ENCODE measurements around the gene HIBADH.
"Not testable (repeated sequence)": the region's sequence is repeated elsewhere in the genome, so short reads cannot be mapped to it uniquely, and the experiment has no call there.

HIBADH gene

DNA sequence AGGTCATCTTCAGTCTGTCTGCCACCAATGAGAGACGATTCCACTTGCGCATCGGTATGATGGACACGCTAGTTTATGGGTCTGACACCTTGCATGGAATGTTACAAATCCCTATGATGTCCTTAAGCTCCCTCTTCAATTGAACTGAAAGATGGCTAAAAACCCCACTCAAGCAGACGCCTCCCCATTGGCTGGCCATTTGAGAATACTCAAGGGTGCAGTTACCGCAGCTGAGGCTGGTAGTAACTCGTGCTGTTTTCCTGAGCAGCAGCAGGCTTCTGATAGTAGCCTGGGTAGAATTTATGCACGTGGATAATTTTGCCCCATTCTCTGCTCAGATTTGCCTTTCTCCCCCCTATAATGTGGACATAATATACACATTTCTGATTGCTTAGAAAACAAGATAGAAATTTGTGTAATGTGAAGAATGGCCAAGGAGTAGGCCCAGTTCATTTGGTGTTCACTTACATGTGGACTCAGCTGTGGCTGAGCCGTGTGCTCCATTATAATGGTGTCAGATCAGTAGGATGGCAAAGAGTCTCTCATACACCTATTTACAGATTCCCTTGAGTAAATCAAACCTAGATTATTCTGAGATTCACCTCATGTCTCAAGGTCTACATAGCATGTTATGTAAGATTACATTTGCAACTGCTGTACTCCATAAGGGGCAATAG is 142.8 kb downstream of the HIBADH start:
- Histone ChIP-seq H3K4me1 (ENCODE audit: control insufficient read depth in 2 of 2, insufficient read depth in 2 of 2, low read length in 2 of 2) (no peaks in the 10 kb centered on the region), H3K4me3 (ENCODE audit: low read length in 2 of 2) (no peak overlapping the region), H3K36me3 (ENCODE audit: control insufficient read depth in 2 of 2, insufficient read depth in 2 of 2, low read length in 2 of 2) (no peaks in the 10 kb centered on the region), H3K27ac (ENCODE audit: low read depth in 2 of 2, low read length in 2 of 2) (no peak overlapping the region), H3K9ac (ENCODE audit: low read depth in 1 of 2, low read length in 2 of 2) (no peak overlapping the region), H3K9me3 (ENCODE audit: control insufficient read depth in 2 of 2, low read length in 2 of 2) (no peaks in the 10 kb centered on the region), H3K27me3 (ENCODE audit: control insufficient read depth in 2 of 2, insufficient read depth in 2 of 2, low read length in 2 of 2) (no peaks in the 10 kb centered on the region)

DNA sequence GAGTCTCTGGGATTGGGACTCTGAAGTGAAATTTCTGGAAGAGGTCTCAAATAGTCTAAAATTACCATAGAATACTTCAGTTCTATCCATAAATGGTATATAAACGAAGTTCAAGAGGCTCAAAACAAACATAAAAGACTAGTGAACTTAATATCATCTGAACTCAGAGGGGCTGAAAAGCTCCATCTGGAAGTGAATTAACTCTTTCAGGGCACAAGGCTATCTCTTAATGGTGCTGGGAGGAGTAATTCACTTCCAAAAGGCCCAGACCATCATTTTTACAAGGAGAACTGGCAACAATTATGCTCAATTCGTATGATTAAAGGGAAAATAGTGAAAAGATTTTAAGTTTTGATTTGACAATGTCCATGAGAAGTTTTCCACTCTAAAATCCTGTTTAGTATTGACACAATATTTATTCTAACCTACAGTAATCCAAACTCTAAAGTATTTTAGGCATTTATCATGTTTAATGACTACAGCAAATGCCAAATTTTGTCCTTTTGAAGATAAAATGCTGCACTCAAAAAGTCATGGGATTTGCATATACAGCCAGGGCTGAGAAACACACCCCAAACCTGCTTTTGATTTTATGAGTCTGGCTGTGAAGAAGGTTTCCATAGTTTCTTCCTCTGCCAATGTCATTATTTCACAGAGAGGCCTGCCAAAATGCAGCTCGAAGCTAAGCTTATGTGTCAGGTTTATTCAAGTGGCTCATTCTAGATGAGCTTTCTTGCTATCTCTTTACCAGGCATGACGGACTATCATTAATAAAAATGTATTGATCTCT is 143.9 kb downstream of the HIBADH start:
- Histone ChIP-seq H3K9ac (ENCODE audit: low read depth in 1 of 2, low read length in 2 of 2) (no peak overlapping the region), H3K27ac (ENCODE audit: low read depth in 2 of 2, low read length in 2 of 2) (no peak overlapping the region), H3K4me1 (ENCODE audit: control insufficient read depth in 2 of 2, insufficient read depth in 2 of 2, low read length in 2 of 2) (no peaks in the 10 kb centered on the region)

DNA sequence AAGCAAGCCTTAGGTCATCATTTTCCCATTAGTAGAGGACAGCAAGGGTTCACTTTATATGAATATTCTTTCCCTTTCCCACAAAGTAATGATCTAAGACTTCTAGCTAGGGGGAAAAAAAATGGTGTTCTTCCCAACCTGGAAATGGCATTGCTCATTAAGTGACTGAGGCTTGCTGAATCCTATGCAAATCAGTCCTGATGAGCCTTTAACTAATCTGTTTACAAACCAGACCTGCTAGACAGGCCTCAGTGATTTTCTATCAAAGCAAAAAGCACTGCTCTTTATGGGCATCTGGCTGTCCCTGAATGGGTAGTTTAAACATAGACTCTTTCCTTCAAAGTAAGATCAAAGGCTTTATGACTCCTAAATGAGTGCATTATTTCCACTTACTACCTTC is 146.3 kb downstream of the HIBADH start:
- H3K4me3 ChIP-seq (ENCODE audit: low read length in 2 of 2): no peak overlapping the region
- H3K9ac ChIP-seq (ENCODE audit: low read depth in 1 of 2, low read length in 2 of 2): no peak overlapping the region
- H3K27me3 ChIP-seq (ENCODE audit: control insufficient read depth in 2 of 2, insufficient read depth in 2 of 2, low read length in 2 of 2): no peaks in the 10 kb centered on the region
- H3K27ac ChIP-seq (ENCODE audit: low read depth in 2 of 2, low read length in 2 of 2): no peak overlapping the region
- H3K9me3 ChIP-seq (ENCODE audit: control insufficient read depth in 2 of 2, low read length in 2 of 2): no peaks in the 10 kb centered on the region
- H3K4me1 ChIP-seq (ENCODE audit: control insufficient read depth in 2 of 2, insufficient read depth in 2 of 2, low read length in 2 of 2): no peaks in the 10 kb centered on the region
- no peaks in the 10 kb centered on the region for H3K36me3 ChIP-seq (ENCODE audit: control insufficient read depth in 2 of 2, insufficient read depth in 2 of 2, low read length in 2 of 2)

More for the DNA sequence above, 143.9 kb downstream of the HIBADH start:
- Histone ChIP-seq H3K36me3 (ENCODE audit: control insufficient read depth in 2 of 2, insufficient read depth in 2 of 2, low read length in 2 of 2) (no peaks in the 10 kb centered on the region), H3K9me3 (ENCODE audit: control insufficient read depth in 2 of 2, low read length in 2 of 2) (no peaks in the 10 kb centered on the region), H3K27me3 (ENCODE audit: control insufficient read depth in 2 of 2, insufficient read depth in 2 of 2, low read length in 2 of 2) (no peaks in the 10 kb centered on the region), H3K4me3 (ENCODE audit: low read length in 2 of 2) (no peak overlapping the region)

DNA sequence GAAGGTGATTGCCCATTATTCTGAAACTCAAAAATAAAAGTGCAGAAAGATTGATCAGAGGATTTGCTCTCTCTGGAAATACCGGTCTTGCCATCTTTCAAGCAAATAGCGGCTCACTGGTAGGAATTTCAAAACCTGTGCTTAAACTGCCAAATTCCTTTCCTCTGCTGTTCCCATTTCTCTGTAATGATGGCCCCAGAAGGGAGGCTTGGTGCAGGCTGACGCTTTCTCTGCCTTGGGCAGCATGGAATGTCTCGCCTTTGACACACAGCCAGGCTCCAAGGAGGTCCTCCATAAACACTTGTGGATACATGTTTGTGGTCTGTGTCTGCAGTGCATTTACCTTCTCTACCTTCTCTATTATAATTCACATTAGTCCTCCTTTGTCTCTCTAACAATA is 146.8 kb downstream of the HIBADH start:
- Histone ChIP-seq H3K27ac (ENCODE audit: low read depth in 2 of 2, low read length in 2 of 2) (no peak overlapping the region), H3K27me3 (ENCODE audit: control insufficient read depth in 2 of 2, insufficient read depth in 2 of 2, low read length in 2 of 2) (no peaks in the 10 kb centered on the region), H3K9me3 (ENCODE audit: control insufficient read depth in 2 of 2, low read length in 2 of 2) (no peaks in the 10 kb centered on the region), H3K36me3 (ENCODE audit: control insufficient read depth in 2 of 2, insufficient read depth in 2 of 2, low read length in 2 of 2) (no peaks in the 10 kb centered on the region), H3K4me3 (ENCODE audit: low read length in 2 of 2) (no peak overlapping the region), H3K4me1 (ENCODE audit: control insufficient read depth in 2 of 2, insufficient read depth in 2 of 2, low read length in 2 of 2) (no peaks in the 10 kb centered on the region), H3K9ac (ENCODE audit: low read depth in 1 of 2, low read length in 2 of 2) (no peak overlapping the region)

DNA sequence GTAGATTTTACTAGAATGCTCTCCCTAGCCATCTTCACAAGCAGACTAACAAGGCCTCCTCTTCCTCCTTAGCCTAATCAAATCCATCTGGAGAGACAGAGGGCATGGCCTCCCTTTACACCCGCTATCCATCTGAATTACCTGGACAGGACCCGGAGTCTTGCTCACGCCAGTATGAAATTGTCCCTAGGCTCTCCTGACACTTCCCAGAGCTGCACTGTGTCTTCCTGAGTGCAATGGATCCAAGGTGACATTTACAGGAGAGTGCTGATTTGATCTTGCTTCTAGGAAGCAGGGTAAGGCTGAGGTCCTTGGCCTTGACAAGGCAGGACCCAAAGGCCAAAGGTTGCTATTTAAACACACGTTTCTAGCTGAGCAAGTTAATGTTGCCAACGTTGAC is 147.8 kb downstream of the HIBADH start:
- no peaks in the 10 kb centered on the region for H3K9me3 ChIP-seq (ENCODE audit: control insufficient read depth in 2 of 2, low read length in 2 of 2)
- no peaks in the 10 kb centered on the region for H3K36me3 ChIP-seq (ENCODE audit: control insufficient read depth in 2 of 2, insufficient read depth in 2 of 2, low read length in 2 of 2)
- no peak overlapping the region for H3K27ac ChIP-seq (ENCODE audit: low read depth in 2 of 2, low read length in 2 of 2)
- H3K9ac ChIP-seq (ENCODE audit: low read depth in 1 of 2, low read length in 2 of 2): no peak overlapping the region
- H3K4me3 ChIP-seq (ENCODE audit: low read length in 2 of 2): no peak overlapping the region
- no peaks in the 10 kb centered on the region for H3K27me3 ChIP-seq (ENCODE audit: control insufficient read depth in 2 of 2, insufficient read depth in 2 of 2, low read length in 2 of 2)
- H3K4me1 ChIP-seq (ENCODE audit: control insufficient read depth in 2 of 2, insufficient read depth in 2 of 2, low read length in 2 of 2): no peaks in the 10 kb centered on the region

DNA sequence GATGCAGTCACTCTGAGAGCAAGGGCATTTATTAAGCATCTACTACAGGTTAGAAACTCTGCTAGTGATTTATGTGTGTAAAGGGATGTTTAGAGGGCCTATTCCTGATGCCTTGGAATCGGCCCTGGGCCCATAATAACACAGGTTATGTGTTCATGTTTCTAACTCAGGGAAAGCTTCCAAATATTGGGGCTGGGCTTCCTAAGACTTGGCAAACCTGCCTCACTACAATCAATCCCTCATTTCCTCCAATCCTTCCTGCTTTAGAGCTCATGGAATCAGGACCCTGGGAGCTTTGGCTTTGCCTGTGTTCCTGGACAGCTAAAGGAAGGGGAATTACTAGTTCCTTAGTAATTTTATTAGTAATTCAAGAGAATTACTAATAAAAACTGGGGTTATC is 148.8 kb downstream of the HIBADH start:
- Histone ChIP-seq H3K36me3 (ENCODE audit: control insufficient read depth in 2 of 2, insufficient read depth in 2 of 2, low read length in 2 of 2) (no peaks in the 10 kb centered on the region), H3K27ac (ENCODE audit: low read depth in 2 of 2, low read length in 2 of 2) (no peak overlapping the region), H3K4me1 (ENCODE audit: control insufficient read depth in 2 of 2, insufficient read depth in 2 of 2, low read length in 2 of 2) (no peaks in the 10 kb centered on the region)

DNA sequence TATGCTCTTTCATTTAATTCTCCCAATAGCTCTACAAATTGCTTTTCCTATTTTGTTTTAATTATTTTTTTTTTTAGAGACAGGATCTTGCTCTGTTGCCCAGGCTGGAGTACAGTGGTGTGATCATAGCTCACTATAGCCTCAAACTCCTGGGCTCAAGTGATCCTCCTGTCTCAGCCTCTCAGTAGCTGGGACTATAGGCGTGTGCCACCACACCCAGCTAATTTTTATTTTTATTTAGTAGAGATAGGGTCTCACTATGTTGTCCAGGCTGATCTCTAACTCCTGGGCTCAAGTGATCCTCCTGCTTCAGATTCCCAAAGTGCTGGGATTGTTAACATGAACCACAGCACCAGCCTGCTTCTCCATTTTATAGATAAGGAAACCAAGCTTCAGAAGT is 151.3 kb downstream of the HIBADH start:
- H3K36me3 ChIP-seq (ENCODE audit: control insufficient read depth in 2 of 2, insufficient read depth in 2 of 2, low read length in 2 of 2); H3K9me3 ChIP-seq (ENCODE audit: control insufficient read depth in 2 of 2, low read length in 2 of 2); H3K4me1 ChIP-seq (ENCODE audit: control insufficient read depth in 2 of 2, insufficient read depth in 2 of 2, low read length in 2 of 2); H3K4me3 ChIP-seq (ENCODE audit: low read length in 2 of 2); H3K27me3 ChIP-seq (ENCODE audit: control insufficient read depth in 2 of 2, insufficient read depth in 2 of 2, low read length in 2 of 2); H3K27ac ChIP-seq (ENCODE audit: low read depth in 2 of 2, low read length in 2 of 2); H3K9ac ChIP-seq (ENCODE audit: low read depth in 1 of 2, low read length in 2 of 2): not testable (repeated sequence)

More for the DNA sequence above, 148.8 kb downstream of the HIBADH start:
- no peak overlapping the region for H3K9ac ChIP-seq (ENCODE audit: low read depth in 1 of 2, low read length in 2 of 2)
- H3K4me3 ChIP-seq (ENCODE audit: low read length in 2 of 2): no peak overlapping the region
- H3K27me3 ChIP-seq (ENCODE audit: control insufficient read depth in 2 of 2, insufficient read depth in 2 of 2, low read length in 2 of 2): no peaks in the 10 kb centered on the region
- no peaks in the 10 kb centered on the region for H3K9me3 ChIP-seq (ENCODE audit: control insufficient read depth in 2 of 2, low read length in 2 of 2)

DNA sequence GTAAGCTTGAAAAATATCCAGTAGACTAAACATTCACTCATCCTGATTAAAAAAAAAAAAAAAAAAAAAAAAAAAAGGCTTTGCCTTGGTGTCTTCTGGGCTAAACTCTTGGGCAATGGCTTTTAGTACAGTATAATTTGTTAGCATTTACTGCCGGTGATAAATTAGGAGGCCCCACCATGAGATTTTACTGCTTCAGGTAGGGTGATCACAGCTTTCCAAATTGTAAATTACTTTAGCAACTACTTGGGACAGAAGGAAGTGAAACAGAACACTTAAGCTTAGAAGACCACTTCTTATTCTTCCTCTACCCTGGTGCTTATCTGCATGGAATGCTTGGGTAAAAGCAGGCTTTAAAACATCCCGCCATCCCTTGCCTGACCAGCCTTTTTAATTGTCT is 152.1 kb downstream of the HIBADH start:
- Histone ChIP-seq H3K27me3 (ENCODE audit: control insufficient read depth in 2 of 2, insufficient read depth in 2 of 2, low read length in 2 of 2) (no peaks in the 10 kb centered on the region), H3K9ac (ENCODE audit: low read depth in 1 of 2, low read length in 2 of 2) (no peak overlapping the region), H3K27ac (ENCODE audit: low read depth in 2 of 2, low read length in 2 of 2) (no peak overlapping the region), H3K4me3 (ENCODE audit: low read length in 2 of 2) (no peak overlapping the region), H3K9me3 (ENCODE audit: control insufficient read depth in 2 of 2, low read length in 2 of 2) (no peaks in the 10 kb centered on the region), H3K4me1 (ENCODE audit: control insufficient read depth in 2 of 2, insufficient read depth in 2 of 2, low read length in 2 of 2) (no peaks in the 10 kb centered on the region), H3K36me3 (ENCODE audit: control insufficient read depth in 2 of 2, insufficient read depth in 2 of 2, low read length in 2 of 2) (no peaks in the 10 kb centered on the region)

DNA sequence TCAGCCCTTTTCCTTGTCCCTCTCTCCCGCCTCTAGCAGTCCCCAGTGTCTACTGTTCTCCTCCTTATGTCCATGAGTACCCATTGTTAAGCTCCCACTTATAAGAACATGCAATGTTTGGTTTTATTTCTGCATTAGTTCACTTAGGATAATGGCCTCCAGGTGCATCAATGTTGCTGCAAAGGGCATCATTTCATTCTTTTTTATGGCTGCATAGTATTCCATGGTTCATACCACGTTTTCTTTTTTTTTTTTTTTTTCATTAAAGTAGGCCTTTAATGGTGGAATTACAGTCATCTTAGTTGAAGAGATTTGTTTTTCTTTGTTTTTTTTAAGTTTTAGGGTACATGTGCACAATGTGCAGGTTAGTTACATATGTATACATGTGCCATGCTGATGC is 160.8 kb downstream of the HIBADH start:
- not testable (repeated sequence) for H3K27me3 ChIP-seq (ENCODE audit: control insufficient read depth in 2 of 2, insufficient read depth in 2 of 2, low read length in 2 of 2); H3K36me3 ChIP-seq (ENCODE audit: control insufficient read depth in 2 of 2, insufficient read depth in 2 of 2, low read length in 2 of 2); H3K4me3 ChIP-seq (ENCODE audit: low read length in 2 of 2); H3K4me1 ChIP-seq (ENCODE audit: control insufficient read depth in 2 of 2, insufficient read depth in 2 of 2, low read length in 2 of 2); H3K9ac ChIP-seq (ENCODE audit: low read depth in 1 of 2, low read length in 2 of 2); H3K27ac ChIP-seq (ENCODE audit: low read depth in 2 of 2, low read length in 2 of 2); H3K9me3 ChIP-seq (ENCODE audit: control insufficient read depth in 2 of 2, low read length in 2 of 2)

DNA sequence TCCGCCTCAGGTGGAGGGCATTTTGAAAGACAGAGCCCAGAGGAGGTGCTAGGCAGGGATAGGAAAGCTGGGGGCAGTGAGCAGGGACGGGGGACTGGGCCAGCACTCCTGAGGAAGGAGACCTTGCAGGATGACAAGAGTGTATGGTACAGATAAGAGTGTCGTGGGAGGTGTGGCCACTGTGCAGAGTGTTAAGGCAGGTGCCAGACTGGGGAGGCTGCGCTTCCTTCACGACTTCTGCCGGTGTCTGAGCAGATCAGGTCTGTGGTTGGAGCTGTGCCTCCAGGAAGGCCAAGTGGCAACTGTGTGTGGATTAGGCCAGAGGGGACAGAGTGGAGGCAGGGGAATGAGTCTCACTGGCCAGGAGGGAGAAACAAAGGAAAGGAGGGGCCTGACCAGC is 161.7 kb downstream of the HIBADH start:
- Histone ChIP-seq H3K4me3 (ENCODE audit: low read length in 2 of 2) (no peak overlapping the region), H3K27ac (ENCODE audit: low read depth in 2 of 2, low read length in 2 of 2) (no peak overlapping the region), H3K27me3 (ENCODE audit: control insufficient read depth in 2 of 2, insufficient read depth in 2 of 2, low read length in 2 of 2) (no peaks in the 10 kb centered on the region), H3K9me3 (ENCODE audit: control insufficient read depth in 2 of 2, low read length in 2 of 2) (no peaks in the 10 kb centered on the region), H3K4me1 (ENCODE audit: control insufficient read depth in 2 of 2, insufficient read depth in 2 of 2, low read length in 2 of 2) (no peaks in the 10 kb centered on the region), H3K36me3 (ENCODE audit: control insufficient read depth in 2 of 2, insufficient read depth in 2 of 2, low read length in 2 of 2) (no peaks in the 10 kb centered on the region), H3K9ac (ENCODE audit: low read depth in 1 of 2, low read length in 2 of 2) (no peak overlapping the region)

Measured in mucosa of rectum (tissue), 2 donors.